Right renal pelvis (tissue), 4 donors: ENCODE results near the gene CD82. TPM values are rescaled to one million over a fixed set of nuclear protein-coding genes. Genes with fewer than 3 reads are reported as not detected.

Source experiments
- DNase-seq, 4 donors: peaks; one replicate each; pipeline ENCODE4 v3.0.0-alpha.2; 2013; ENCODE audit warnings: low read depth in 4 of 4, low spot score in 3 of 4, missing footprints in 1 of 4
- polyA plus RNA-seq, 4 donors: library from polyadenylated mRNA; unstranded; fragments of 120-200 nt; gene quantifications; one replicate each; pipeline ENCODE4 v1.2.1, GENCODE V29; 2013; ENCODE audit not compliant: insufficient read length in 4 of 4

The CD82 gene
- polyA plus RNA-seq, 4 donors, result 18.7 to 23.7 (median 20.0) TPM

DNA sequence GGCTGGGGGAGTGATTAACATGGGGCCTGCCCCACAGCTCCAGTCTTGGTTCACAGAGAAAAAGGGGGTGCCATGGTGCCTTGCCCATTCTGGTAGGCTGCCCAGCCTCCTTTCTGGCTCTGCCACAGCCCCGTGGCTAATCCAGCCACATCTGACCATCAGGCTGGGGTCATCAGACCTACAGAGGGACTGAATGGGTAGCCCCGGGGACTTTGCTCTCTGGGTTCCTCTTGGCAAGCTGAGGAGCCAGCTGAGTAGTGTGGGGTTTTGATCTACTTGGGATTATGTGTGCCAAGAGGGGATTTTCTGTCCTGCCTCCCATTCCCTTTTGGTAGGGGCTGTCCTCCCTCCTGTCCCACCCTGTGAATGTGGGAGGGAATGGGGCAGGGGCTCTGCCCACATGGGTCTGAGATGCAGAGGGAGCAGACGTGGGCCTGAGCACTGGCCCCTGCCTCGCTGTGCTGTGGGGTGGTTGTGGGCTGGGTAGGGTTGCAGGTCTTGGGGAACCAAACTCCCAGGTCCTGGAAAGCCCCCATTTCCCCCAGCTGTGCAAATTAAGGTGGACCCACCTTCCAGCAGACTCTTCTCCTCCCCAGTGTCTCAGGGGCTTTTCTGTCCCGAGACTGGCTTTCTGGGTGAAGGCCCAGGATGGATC, 32.0 kb downstream of the CD82 start:
- DNase-seq, result no peak

DNA sequence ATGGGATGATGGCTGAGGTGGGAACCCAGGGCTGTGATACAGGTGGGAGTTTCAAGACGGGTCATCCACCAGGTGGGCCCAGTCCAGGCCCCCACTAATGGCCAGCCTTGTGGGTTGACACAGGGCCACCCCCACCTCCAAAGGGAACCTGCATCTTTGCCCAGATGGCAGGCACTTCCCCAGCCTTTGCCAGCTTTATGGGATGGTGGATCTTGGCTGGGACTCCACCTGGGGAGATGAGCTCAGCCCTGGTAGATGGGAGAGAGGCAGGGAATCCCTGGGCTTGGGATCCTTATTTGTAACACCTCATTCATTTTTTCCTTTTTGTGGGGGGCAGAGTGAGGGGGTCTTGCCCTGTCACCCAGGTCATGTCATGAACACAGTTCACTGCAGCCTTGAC, 33.4 kb downstream of the CD82 start:
- DNase-seq, result no peak

DNA sequence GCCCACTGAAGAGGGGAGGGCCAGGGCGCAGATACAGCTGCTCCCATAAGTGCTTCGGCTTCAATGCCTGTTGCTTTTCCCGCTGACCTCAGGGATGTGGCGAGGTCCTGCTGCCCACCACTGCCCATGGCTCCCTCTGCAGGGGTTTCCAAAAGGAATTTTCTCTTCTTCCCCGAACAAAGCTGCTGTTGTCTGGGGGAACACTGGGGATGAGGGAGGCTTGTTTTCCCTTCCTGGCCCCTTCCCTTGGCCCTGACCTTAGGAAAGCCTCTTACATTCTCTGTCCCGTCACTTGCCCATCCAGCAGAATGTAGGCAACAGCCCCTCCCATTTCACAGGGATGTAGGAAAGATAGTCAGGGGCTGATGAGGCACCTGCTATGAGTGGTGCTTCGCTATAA, 34.8 kb downstream of the CD82 start:
- DNase-seq, result no peak

DNA sequence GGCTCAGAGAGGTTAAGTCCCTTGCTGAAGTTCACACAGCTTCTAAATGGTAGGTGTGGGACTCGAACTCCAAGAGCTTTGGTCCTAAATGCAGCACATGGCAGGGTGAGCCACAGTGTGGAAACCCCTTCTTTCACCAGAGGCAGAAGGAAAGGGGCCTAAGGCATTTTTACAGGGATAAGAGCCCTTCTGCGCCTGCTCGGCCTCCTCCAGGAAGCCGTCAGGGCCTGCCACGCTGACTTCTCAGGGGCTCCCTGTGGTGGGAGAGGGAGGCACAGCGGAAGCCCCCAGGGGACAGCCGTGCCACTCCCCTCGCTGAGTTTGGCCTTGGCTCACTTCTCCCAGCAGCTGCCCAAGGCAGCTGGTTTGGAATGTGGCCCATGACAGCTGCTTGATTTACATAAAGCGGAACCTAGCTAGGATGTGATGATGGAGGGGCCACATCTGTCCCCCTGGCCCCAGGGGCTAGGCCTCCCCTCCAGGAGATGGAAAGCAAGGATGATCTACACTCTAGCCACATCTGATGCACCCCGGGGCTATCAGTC, 35.4 kb downstream of the CD82 start:
- DNase-seq, result no peak

DNA sequence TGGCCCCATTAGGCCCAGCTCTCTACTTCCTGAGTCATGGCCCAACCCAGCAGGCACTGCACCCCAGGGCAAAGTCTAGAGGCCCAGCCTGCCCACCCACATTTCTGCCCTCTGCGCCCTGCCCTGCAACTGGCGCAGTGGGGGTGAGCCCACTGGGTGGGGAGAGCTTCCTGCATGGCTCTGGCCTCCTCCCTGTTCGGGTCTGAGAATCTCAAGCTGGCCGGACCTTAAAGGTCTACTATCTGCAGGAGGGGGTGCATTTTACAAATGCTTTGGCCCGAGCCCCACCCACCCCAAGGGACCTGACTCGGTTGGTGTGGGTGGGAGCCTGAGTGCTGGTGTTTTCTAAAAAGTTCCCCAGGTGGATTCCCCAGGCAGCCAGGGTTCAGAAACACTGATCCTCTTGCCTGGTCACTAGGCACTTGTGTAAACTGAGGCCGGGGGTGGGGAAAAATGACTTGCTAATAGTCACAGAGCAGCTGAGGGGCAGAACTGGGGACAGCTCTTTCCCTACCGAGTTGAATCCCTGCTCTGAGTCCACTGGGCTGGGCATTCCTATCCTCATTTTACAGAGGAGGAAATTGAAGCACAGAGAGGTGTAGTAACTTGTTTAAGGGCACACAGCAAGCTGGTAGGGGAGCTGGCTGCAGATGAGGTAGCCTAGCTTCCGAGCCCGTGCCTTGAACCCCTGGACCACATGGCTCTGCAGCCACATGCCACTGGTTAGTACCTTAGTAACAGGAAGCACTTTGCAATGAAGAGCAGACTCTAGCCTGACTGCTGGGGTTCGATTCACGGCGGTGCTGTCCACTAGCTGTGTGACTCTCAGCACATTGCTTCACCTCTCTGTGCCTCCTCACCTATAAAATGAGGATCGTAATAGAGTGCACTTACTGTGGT, 36.3 kb downstream of the CD82 start:
- DNase-seq, result no peak

DNA sequence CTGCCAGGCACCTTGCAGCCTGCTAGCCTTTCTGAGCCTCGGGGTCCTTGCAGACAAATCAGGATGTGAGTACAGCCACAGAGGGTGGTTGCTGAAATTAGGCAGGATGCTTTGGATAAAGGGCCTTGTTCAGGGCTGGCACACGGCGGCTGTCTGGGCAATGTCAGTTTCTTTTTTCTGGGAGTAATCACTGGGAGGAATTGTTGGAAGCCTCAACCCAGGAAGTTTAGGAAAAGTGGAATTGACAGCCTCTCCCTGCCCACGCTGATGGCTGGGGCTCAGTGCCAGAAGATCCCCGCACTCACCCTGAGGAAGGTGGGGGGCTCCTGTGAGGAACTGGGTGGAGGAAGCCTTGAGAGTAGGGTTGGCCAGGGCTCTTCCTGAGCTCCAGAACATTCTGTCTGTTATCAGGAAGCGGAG, 37.4 kb downstream of the CD82 start:
- DNase-seq, result no peak

DNA sequence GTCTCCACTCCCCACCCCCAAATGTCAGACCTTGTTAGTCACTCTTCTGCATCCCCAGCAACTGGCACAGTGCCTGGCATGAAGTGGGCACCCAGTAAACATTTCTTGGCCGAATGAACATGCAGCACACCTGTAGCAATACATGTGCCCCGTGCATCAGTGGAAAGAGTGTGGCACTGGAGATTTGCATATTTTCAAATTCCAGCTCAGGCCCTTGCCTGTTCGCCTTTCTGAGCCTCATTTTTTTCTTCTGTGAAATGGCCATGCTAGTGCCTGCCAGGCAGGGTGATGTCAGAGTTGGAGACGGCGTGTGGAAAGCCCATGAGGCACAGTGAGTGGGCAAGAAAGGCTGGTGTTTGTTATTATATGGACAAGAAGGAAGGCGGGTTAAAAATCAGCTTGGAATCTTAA, 38.7 kb downstream of the CD82 start:
- DNase-seq, result no peak

DNA sequence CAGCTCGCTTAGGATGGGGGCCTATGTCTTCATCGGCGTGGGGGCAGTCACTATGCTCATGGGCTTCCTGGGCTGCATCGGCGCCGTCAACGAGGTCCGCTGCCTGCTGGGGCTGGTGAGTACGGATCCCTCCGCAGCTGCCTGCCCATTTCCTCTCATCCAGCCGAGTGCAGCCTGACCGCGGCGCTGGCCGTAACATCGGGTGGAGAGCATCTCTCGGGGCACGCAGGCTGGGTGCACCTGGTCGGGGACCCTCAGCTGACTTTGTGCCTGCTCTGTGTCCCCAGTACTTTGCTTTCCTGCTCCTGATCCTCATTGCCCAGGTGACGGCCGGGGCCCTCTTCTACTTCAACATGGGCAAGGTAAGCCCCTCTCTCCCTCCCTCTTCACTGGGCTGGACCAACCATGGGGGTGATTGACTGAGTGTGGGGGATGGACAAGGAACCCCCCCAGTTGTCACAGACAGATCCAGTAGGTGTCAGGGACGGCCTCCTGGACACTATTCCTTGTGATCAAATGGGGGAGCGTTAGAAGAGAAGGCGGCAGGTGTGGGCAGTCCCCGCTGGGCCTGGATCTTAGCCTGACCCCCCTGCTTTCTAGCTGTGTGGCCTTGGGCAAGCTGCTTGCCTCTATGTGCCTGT, 39.7 kb downstream of the CD82 start:
- no peak for DNase-seq

DNA sequence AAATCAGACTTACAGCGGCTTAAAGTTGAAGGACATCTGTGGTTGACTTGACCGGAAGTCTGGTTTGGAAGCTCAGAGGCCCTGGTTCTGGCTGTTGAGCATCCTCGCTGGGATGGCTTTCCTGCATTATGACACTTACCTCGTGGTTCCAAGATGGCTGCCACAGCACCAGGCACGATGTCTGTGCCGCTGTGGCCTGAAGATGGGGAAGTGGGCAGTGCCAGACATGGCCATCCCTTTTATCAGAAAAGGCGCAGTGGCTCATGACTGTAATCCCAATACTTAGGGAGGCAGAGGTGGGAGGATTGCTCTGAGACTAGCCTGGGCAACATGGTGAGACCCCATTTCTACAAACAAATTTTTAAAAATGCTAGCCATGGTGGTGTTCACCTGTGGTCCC, 40.5 kb downstream of the CD82 start:
- no peak for DNase-seq

DNA sequence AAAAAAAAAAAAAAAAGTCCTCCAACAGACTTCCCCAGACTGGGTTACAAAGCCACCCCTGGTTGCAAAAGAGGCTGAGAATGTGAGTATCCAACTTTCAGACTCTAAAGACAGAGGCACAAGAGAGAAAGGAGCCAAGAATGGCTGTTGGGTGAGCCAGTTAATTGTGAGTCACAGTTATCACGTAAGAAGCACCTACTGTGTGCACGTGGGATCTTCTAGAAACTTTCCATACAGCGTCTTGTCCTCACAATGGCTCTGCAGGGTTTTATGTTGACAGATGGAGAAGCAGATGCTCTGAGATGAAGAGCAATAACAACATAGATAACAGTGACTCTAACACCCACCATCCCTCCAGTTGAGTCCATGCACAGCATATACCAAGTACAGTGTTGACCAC, 41.0 kb downstream of the CD82 start:
- DNase-seq, result no peak

DNA sequence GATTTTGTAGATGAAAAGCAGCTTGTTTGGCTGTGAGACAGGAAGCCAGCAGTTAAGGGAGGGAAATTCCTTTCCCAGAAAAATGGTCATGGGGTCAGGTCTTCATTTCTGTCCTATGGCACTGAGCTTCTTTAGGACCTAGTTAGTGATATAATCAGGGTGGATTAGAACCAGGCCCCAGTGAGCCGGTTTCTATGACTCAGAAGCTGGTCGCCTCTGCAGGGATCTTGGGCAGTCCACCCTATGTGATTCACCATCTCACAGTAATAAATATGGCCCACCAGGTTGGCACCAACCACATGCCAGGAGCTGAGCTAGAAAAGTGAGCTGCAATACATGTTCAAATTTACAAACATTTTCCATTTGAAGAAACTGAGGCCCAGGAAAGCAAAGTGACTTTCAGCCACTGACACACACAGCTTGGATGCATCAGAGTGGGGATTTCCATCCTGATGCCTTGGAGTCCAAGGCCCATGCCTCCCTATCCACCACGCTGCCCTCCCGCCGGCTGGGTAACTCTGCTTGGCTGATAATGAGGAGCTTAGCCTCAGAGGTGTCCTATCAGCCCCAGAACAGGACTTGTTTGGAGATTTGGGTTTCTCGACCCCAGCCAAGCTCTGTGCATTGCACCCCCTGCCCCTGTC, 42.0 kb downstream of the CD82 start:
- DNase-seq, result no peak

DNA sequence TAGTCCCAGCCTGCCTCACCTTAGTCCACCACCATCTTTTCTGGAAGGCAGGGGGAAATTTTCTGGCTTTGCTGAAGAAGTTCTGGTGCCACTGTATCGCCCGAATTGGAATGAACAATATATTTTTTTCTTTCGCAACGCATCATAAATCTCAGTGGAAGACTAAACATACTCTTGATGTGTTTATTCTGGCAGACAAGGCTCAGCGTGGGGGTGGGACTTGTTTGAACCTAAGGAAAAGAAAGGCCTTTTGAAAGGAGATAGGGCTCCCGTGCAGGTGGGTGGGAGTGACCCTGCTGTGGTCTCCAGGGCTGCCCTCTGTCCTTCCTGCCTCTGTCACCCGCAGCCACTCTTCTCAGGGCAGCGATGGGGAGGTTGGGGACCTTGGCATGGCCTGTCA, 42.5 kb downstream of the CD82 start:
- DNase-seq, result peak; percentile 31 to 54 (median 43)

DNA sequence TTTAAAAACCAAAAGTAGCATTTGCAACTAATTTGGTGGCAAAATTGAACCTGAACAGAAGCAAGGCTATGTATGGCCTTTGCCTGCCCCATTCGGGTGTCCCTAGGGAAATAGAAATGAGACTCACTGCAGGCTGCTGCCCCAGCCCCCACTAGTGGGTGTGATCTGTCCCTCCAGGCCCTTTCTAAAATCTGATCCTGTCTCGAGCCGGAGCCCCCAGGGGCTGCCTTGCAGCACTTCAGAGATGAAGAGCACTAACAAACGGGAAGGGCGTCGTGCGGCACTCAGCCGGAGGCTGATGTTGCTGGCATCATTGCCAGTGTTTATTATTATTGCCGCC, 43.2 kb downstream of the CD82 start:
- no peak for DNase-seq

DNA sequence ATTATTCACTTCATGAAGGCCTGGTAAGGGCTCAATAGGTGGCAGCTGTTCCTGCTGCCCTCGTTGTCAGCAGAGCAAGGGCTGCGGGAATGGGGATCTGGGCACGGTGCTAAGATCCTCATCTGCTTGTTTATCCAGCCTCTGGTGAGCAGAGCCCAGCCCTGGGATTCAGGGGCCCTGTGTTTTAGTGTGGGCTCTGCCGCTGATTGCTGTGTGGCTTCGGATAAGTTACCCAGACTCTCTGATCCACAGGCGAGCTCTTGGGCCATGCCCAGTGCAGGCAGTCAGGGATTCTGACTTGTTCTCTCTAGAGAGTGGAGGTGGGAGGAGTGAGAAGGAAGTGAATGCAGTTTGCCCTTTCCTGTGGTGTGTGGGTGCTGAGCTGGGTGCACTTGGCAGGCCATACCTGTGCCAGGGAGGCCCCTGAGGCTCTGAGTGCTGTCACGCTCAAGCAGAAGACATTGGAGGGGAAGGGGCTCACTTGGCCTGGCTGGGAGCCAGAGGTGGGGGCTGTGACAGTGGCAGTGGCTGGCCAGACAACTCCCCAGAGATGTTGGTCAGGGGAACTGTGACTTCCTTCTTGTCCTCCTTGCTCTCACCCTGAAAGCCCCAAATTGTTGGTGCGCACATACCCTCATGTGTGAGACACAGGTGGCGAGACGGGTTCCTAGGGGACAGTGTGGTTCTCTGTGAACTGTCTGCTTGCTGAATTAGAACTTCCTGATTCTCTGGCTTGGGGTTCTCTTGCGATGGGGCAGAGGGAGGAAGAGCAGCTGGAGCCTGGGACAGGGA, 43.7 kb downstream of the CD82 start:
- no peak for DNase-seq

DNA sequence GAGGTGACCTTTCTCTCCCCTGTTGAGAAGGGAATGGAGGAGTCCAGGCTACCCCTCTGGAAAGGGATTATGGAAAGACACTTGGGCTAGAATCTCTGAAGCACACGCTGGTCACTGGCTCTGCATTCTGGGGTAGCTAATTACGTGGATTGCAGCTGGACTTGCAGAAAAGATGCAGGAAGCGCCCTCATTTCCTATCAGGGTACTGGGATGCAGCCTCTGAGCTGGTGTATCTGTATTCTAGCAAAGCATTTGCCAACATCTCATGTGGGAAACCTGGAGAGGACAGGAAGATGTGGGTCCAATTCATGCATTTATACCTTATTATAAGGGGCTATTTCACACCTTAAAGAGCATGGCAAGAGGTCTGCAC, 44.3 kb downstream of the CD82 start:
- DNase-seq, result no peak

DNA sequence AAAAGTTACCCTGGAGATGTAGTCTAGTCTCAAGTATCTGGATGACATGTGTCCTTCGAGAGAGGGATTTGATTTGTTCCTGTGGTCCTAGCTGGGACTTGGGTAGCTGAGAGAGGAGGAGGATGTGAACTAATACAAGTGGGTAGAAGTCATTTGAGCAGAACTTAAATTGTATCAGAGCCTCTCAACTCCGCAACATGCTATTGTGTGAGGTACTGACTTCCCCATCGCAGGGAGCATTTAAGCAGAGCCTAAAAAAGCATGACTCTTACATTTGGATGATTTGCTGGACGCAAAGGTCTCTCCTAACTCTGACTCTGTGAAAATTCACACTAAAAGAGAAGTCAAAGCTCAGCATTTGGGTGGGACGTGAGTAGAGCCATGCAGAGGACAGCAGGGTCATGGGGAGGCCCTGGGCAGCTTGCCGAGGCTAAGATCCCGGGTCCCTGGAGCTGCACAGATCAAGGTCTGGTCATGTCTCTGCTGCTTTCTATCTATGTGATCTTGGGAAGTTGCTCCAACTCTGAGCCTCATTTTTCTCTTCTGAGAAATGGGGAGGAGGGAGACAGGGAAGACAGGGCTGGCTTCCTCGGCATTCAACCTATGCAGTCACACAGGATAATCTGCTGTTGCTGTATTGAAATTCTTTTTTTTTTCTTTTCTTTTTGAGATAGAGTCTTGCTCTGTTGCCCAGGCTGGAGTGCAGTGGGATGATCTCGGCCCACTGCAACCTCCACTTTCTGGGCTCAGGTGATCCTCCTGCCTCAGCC, 44.9 kb downstream of the CD82 start:
- no peak for DNase-seq

DNA sequence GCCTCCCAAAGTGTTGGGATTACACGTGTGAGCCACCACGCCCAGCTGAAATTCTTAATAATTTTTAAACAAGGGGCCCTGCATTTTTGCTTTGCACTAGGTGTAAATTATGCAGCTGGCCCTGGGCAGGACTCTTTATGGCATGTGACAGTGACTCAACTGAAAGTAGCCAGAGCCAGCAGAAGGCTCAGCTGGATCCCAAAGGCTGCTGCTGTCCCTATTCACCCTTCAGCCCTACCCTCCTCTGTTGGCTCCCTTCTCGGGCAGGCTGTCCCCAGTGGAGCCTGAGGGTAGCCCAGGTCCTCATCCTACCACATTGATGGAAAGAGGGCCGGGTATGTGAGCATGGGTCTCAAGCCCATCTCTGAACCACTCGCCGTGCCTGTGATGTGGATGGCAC, 45.6 kb downstream of the CD82 start:
- DNase-seq, result no peak

DNA sequence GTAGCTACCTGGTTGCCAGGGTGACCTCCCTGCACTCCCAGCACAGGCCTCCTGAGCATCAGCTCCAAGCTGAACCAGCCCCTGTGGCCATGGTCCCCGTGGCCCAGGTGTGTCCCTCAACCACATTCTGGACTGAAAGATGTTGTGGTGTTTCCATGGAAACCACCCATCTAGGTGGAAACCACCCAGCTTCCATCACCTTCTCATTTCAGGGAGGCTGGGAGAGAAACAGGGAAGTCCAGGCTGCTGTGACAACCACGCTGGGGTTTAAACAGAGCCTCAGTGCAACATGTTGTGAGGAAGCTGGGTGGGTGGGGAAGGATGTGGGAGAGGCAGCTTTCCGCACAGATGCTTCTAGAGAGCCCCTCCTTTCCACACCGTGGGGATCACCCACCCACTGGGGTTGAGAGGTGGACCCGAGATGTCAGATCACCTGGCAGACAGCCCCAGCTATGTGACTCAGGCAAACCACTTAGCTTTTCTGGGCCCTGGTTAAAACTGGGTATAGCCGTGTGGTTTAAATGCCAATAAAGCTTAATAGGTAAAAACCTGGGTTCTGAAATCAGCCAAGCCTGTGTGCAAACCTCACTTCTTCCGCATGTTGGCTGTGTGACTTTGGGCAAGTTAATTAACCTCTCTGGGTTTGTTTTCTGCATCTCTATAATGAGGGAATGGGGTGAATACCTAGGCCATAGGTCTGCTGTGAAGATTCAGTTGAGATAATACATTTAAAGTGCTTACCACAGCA, 46.4 kb downstream of the CD82 start:
- DNase-seq, result no peak

DNA sequence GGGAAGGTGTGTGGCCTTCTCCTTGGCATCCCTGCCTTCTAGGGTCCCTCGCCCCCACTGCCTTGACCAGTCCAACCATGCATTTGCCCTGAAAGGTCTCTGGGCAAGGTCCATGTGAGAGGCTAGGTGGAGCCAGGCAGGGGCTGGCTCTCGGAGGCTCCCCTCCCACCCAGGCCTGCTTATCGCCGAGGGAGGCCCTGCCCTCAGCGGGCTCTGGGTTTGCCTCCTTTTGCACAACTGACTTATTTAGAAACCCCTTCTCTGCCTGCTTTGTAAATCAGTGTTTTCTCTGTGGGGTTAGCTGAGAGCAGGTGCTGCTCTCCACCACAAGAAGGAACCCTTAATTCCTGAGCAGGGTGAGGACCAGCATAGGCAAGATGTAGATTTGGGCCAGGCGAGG, 47.7 kb downstream of the CD82 start:
- DNase-seq, result no peak
